GM04504 (cell line): ENCODE data around the gene P2RX4.
"Not testable (repeated sequence)": the region's sequence is repeated elsewhere in the genome, so short reads cannot be mapped to it uniquely, and the experiment has no call there.

Source experiments
- DNase-seq: peaks from one replicate; pipeline ENCODE4 v3.0.0-alpha.2; 2012; ENCODE audit warnings: low read depth

Gene P2RX4

GRCh38 chr12:121209624-121210572 is at the start of gene P2RX4:
Gene P2RX4, plus strand, starts transcription at chr12:121210129. Its CDS starts 36 bp downstream, at chr12:121210165.
- DNase-seq, result peak; percentile 49

GRCh38 chr12:121162384-121162783 is 47.5 kb upstream of the P2RX4 start:
- DNase-seq, result no peak

- no peak for DNase-seq
These were observed 46.9 kb upstream of the P2RX4 start for GRCh38 chr12:121162985-121163384.

- not testable (repeated sequence) for DNase-seq
These were observed 45.1 kb upstream of the P2RX4 start for GRCh38 chr12:121164839-121165238.

GRCh38 chr12:121165316-121165715 is 44.6 kb upstream of the P2RX4 start:
- no peak for DNase-seq

GRCh38 chr12:121166356-121166755 is 43.6 kb upstream of the P2RX4 start:
- no peak for DNase-seq

GRCh38 chr12:121167232-121167820 is 42.6 kb upstream of the P2RX4 start:
- peak; percentile 19 for DNase-seq

GRCh38 chr12:121167951-121168350 is 42.0 kb upstream of the P2RX4 start:
- no peak for DNase-seq

- no peak for DNase-seq
These were observed 39.8 kb upstream of the P2RX4 start for GRCh38 chr12:121170151-121170550.

GRCh38 chr12:121170611-121171260 is 39.2 kb upstream of the P2RX4 start:
- DNase-seq, result no peak

GRCh38 chr12:121172145-121172544 is 37.8 kb upstream of the P2RX4 start:
- no peak for DNase-seq

GRCh38 chr12:121175383-121176119 is 34.4 kb upstream of the P2RX4 start:
- DNase-seq, result no peak

GRCh38 chr12:121176826-121177529 is 33.0 kb upstream of the P2RX4 start:
- no peak for DNase-seq

GRCh38 chr12:121181181-121181580 is 28.7 kb upstream of the P2RX4 start:
- peak; percentile 55 for DNase-seq

GRCh38 chr12:121182222-121182893 is 27.6 kb upstream of the P2RX4 start:
- no peak for DNase-seq

GRCh38 chr12:121184425-121184824 is 25.5 kb upstream of the P2RX4 start:
- no peak for DNase-seq

GRCh38 chr12:121184984-121185889 is 24.7 kb upstream of the P2RX4 start:
- no peak for DNase-seq

GRCh38 chr12:121186826-121187225 is 23.1 kb upstream of the P2RX4 start:
- no peak for DNase-seq

- DNase-seq, result no peak
These were observed 22.4 kb upstream of the P2RX4 start for GRCh38 chr12:121187501-121187900.

- DNase-seq, result no peak
These were observed 21.7 kb upstream of the P2RX4 start for GRCh38 chr12:121188227-121188626.
